Psoas muscle (tissue), 8 donors: ENCODE data around the gene IFT172. TPM values are rescaled to one million over a fixed set of nuclear protein-coding genes. Genes with fewer than 3 reads are reported as not detected.

Source experiments
- ATAC-seq, 4 donors: fragments of 200-7000 bp; cut with Tn5 transposase; one replicate each; pipeline ENCODE4 v1.9.1; 2020; ENCODE audit warnings: moderate library complexity in 3 of 4, mild to moderate bottlenecking in 2 of 4
- DNase-seq, 2 donors: peaks; one replicate each; pipeline ENCODE4 v3.0.0-alpha.2; 2020
- H3K27ac ChIP-seq: fragments of 200-600 bp; one replicate; pipeline ENCODE4 v1.8.0; 2022
- H3K27me3 ChIP-seq, 3 donors: fragments of 200-600 bp in 1 of 3; one replicate each; pipeline versions ENCODE4 v1.6.1 to v1.8.0; 2013 to 2022; ENCODE audit warnings: low read length in 2 of 3, mild to moderate bottlenecking in 2 of 3, moderate library complexity in 1 of 3; ENCODE audit not compliant: insufficient read depth in 3 of 3
- H3K36me3 ChIP-seq, 2 donors: fragments of 200-600 bp in 1 of 2; one replicate each; pipeline versions ENCODE4 v1.6.1 to v1.8.0; 2013 to 2022; ENCODE audit warnings: low read depth in 1 of 2, mild to moderate bottlenecking in 1 of 2, moderate library complexity in 1 of 2; ENCODE audit not compliant: insufficient read depth in 1 of 2
- H3K4me1 ChIP-seq: fragments of 200-600 bp; one replicate; pipeline ENCODE4 v1.8.0; 2022
- H3K4me3 ChIP-seq: fragments of 200-600 bp; one replicate; pipeline ENCODE4 v1.8.0; 2022; ENCODE audit warnings: mild to moderate bottlenecking
- H3K9me3 ChIP-seq: fragments of 200-600 bp; one replicate; pipeline ENCODE4 v1.8.0; 2022
- CTCF ChIP-seq: fragments of 200-600 bp; IDR thresholded peaks from one replicate; pipeline ENCODE4 v1.8.0; 2022; ENCODE audit warnings: antibody characterized with exemption
- WGBS, 3 donors: extraction: QIAGEN DNeasy Blood & Tissue Kit; methylation state at CpG; one replicate each; pipeline versions ENCODE4 v1.1.6 to v1.1.7; 2013; 5-methylcytosine and 5-hydroxymethylcytosine counted together
- intact Hi-C, 2 donors: fragments of 100-400 bp; cut with DNase I; formaldehyde crosslinking; loops; one replicate each; pipeline versions ENCODE4 v1.11.0 to v1.14.2; 2022
- polyA plus RNA-seq, 3 donors: library from polyadenylated mRNA; stranded (reverse); fragments of 200-250 nt; gene quantifications; one replicate each; pipeline ENCODE4 v1.2.3, GENCODE V29; 2013
- total RNA-seq, 4 donors: library from RNA; stranded (reverse); fragmentation: NEBNext Ultra II Directional in 2 of 4; extraction: Animal tissue kit (Norgen Biotek cat#: 25700) in 2 of 4; gene quantifications; one replicate each; pipeline versions ENCODE4 v1.2.1 to v1.2.4, GENCODE V29; 2021 to 2023
- donor health status: healthy with polysubstance abuse.
- donor health status: DM: no; HTN: no; CAD: no; lungs with moderate emphysema.
- donor health status: Bipolar disorder and iron deficiency.
- donor health status: healthy.
- donor health status: DM: yes; HTN: yes; CAD: no.
- donor health status: DM: no; HTN: no; CAD: no.
- donor health status: DM: no; HTN: no; CAD: no.
- donor health status: DM: yes; HTN: yes; CAD: no.

The IFT172 gene
- total and polyA plus RNA-seq, 7 donors = 4.4 to 10.1 (median 7.1) TPM

GRCh38 chr2:27527182-27527581, 37.6 kb upstream of the IFT172 start:
- no peak for ATAC-seq

GRCh38 chr2:27522400-27522945, 32.9 kb upstream of the IFT172 start:
- Histone ChIP-seq H3K4me1 (no peaks in the 10 kb centered on the region), H3K27me3 (peaks cover 2 to 12% (median 2%) of the 10 kb centered on the region in 3 donors), H3K4me3 (no peak overlapping the region), H3K36me3 (no peaks in the 10 kb centered on the region), H3K27ac (no peak overlapping the region), H3K9me3 (no peaks in the 10 kb centered on the region)
- intact Hi-C loops = no loop called here
- no peak for TF ChIP-seq CTCF
- ATAC-seq (no peak), DNase-seq (no peak)
- WGBS, 3 donors = 86 to 91% (median 87%) methylated on average over 7 of the region's 7 CpGs

More at GRCh38 chr2:27527182-27527581, 37.6 kb upstream of the IFT172 start:
- no peaks in the 10 kb centered on the region for H3K4me1 ChIP-seq
- no peak for TF ChIP-seq CTCF
- peaks cover 2 to 14% (median 2%) of the 10 kb centered on the region in 3 donors for H3K27me3 ChIP-seq
- no peak for DNase-seq
- no peak overlapping the region for H3K4me3 ChIP-seq
- WGBS, 3 donors = 69 to 72% (median 72%) methylated on average over 3 of the region's 3 CpGs
- no peaks in the 10 kb centered on the region for H3K36me3 ChIP-seq
- intact Hi-C loops = no loop called here
- no peak overlapping the region for H3K27ac ChIP-seq
- H3K9me3 ChIP-seq = no peaks in the 10 kb centered on the region

- intact Hi-C loops = no loop called here
- no peak for TF ChIP-seq CTCF
- no peak overlapping the region for H3K27ac ChIP-seq
- peaks cover 0 to 12% (median 2%) of the 10 kb centered on the region in 3 donors for H3K27me3 ChIP-seq
- H3K9me3 ChIP-seq = no peaks in the 10 kb centered on the region
- H3K4me3 ChIP-seq = no peak overlapping the region
- no peaks in the 10 kb centered on the region for H3K36me3 ChIP-seq
- DNase-seq = no peak
- no peak for ATAC-seq
- no peaks in the 10 kb centered on the region for H3K4me1 ChIP-seq
- 80 to 92% (median 88%) methylated on average over 2 of the region's 2 CpGs for WGBS, 3 donors
Observed at GRCh38 chr2:27520316-27520715, 30.8 kb upstream of the IFT172 start.

- Histone ChIP-seq H3K36me3 (no peaks in the 10 kb centered on the region), H3K9me3 (no peaks in the 10 kb centered on the region), H3K4me1 (no peaks in the 10 kb centered on the region), H3K4me3 (no peak overlapping the region), H3K27me3 (peaks cover 0 to 18% (median 2%) of the 10 kb centered on the region in 3 donors), H3K27ac (no peak overlapping the region)
- TF ChIP-seq CTCF = no peak
- no peak for ATAC-seq
- intact Hi-C loops = no loop called here
- DNase-seq = no peak
- WGBS, 3 donors = 84 to 90% (median 84%) methylated on average over 4 of the region's 4 CpGs
Observed at GRCh38 chr2:27518782-27519113, 29.2 kb upstream of the IFT172 start.
